GM12875 (cell line): Measurements from ENCODE around the gene UGT1A4.

Experiments used
- H3K4me3 ChIP-seq: one replicate; pipeline ENCODE4 v1.5.1; 2011; ENCODE audit warnings: low read depth, low read length, control low read depth
- TF ChIP-seq, protein P1 (sequence below): IDR thresholded peaks from 2 replicates; pipeline ENCODE4 v1.5.1; 2011; ENCODE audit warnings: low read depth, mild to moderate bottlenecking, control low read depth, inconsistent platforms, low read length, moderate library complexity, borderline replicate concordance; ENCODE audit not compliant: insufficient read depth

The UGT1A4 gene

DNA sequence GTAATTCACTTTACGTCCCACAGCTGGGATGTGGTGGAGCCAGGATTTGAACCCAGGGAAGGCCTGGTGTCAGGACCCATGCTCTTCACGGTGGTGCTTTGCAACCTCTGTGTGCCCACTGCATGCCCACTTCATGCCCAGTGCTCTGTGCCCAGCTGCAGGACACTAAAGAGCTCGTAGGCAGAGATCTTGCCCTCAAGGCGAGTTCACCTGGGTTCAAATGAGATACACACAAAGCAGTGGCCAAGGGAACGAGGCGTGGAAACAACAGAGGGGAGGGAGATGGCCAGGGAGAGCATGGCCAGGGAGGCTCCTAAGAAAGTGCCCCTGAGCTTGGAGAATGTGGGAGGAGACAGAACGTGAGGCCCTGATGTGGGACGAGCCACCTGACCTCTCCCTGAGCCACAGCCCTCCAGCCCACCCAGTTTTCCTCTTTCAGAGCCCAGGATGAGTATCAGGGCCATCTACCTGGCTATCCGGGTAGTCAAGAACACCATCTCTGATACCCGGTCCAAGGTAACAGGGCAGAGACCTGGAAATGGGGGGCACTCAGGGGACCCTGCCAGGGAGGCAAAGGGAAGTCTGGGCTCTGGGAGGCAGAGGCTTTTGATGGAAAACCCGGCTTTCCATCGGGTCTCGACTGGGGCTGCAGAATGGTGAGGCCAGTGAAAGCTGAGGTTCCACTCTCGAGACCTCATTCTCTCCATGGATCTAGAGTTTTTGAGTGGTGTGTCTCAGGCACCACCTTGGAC lies 80.0 kb downstream of the UGT1A4 start:
- TF ChIP-seq, protein P1, sequence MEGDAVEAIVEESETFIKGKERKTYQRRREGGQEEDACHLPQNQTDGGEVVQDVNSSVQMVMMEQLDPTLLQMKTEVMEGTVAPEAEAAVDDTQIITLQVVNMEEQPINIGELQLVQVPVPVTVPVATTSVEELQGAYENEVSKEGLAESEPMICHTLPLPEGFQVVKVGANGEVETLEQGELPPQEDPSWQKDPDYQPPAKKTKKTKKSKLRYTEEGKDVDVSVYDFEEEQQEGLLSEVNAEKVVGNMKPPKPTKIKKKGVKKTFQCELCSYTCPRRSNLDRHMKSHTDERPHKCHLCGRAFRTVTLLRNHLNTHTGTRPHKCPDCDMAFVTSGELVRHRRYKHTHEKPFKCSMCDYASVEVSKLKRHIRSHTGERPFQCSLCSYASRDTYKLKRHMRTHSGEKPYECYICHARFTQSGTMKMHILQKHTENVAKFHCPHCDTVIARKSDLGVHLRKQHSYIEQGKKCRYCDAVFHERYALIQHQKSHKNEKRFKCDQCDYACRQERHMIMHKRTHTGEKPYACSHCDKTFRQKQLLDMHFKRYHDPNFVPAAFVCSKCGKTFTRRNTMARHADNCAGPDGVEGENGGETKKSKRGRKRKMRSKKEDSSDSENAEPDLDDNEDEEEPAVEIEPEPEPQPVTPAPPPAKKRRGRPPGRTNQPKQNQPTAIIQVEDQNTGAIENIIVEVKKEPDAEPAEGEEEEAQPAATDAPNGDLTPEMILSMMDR = no peak

DNA sequence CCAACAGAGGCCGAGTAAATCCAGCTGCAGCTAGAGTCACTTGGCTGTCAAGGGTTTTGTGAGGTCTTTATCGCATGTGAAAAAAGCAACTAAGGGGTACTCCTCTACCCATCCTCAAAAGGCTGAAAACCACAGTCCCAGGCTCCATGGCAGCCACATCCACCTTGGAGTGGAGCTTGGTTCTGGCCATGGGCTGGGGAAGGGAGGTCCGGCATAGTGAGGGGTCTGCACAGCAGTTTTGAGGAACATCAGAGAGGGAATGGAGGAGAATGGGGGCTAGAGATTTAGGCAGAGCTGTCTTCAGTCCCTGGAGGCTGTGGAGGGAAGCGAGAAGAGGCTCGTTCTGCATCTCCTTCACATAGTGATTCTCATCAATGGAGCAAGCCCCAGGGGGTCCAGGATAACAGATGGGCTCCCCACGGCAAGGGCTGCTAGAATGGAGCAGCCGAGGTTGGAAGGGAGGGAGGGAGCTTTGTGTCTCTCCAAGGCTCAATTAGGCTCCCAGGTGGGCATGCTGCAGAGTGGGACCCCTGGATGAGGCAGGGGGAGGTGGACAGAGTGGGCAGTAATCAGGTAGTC lies 80.6 kb downstream of the UGT1A4 start:
- TF ChIP-seq, protein P1 = no peak
- no peak overlapping the region for H3K4me3 ChIP-seq

More for the DNA sequence above, 80.0 kb downstream of the UGT1A4 start:
- H3K4me3 ChIP-seq = no peak overlapping the region

DNA sequence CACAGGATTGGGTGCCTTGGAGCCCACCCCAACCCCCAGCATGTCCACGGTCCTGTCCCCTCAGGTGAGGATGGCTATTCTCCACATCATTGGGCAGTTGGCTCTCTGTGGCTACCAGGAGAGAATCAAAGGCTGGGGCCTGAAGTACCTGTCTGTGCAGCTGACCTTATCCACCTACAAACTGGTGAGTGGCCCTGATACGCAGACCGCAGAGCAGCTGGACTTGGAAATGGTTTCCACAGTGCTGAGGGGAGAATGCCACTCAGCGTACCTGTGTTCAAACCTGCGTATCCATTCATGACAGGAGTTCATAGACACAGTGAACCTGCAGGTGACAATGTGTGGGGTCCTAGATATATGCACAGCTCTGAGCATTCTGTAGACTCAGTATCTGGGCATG lies 81.2 kb downstream of the UGT1A4 start:
- TF ChIP-seq, protein P1 = no peak
- H3K4me3 ChIP-seq = no peak overlapping the region

DNA sequence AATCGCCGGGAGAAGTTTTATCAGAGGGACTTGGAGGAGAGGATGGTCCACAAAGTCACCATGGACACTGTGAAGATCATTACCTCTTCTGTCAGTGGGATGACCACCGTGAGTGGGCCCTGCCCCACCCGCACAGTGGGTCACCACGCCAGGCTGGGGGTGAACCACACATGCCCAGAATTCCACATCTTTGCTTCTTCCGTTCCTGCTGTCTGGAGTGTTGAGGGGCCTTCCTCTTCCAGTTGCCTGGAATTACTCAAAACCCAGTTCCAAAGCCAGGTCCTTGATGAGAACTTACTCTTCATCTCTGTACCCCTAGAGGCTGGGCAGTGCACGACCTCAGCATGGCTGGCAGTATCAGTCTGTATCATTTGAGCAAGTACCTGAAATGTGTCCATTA lies 81.7 kb downstream of the UGT1A4 start:
- TF ChIP-seq, protein P1 = no peak
- no peak overlapping the region for H3K4me3 ChIP-seq

DNA sequence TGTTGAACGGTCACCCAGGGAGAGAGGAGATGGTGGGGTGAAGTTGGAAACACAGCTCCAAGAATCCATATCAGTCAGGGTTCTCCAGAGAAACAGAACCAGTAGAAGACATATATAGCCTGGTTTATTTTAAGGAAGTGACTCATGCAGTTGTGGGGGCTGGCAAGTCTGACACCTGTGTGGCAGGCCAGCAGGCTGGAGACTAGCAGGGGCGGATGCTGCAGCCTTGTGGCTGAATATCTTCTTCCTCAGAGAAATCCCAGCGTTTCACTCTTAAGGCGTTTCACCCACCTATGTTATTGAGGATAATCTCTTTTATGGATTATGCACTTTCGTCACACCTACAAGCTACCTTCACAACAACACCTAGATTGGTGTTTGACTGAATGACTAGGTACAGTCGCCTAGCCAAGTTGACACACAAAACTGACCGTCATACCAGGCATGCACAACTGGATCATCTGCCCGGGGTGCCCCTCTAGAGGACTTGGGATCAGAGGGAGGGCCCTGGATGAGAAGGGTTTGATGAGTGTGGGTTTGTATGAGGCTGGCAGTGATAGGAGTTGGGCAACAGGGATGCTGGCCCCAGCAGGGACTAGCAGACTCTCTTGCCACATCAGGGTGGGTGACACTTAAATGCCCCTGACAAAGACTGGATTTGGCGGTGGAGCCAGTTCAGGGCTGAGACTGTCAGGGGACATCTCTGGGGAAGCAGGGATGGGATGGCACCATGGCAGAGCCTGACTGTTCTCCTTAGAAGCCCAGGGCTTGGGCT lies 83.0 kb downstream of the UGT1A4 start:
- TF ChIP-seq, protein P1 = no peak
- H3K4me3 ChIP-seq = no peak overlapping the region

DNA sequence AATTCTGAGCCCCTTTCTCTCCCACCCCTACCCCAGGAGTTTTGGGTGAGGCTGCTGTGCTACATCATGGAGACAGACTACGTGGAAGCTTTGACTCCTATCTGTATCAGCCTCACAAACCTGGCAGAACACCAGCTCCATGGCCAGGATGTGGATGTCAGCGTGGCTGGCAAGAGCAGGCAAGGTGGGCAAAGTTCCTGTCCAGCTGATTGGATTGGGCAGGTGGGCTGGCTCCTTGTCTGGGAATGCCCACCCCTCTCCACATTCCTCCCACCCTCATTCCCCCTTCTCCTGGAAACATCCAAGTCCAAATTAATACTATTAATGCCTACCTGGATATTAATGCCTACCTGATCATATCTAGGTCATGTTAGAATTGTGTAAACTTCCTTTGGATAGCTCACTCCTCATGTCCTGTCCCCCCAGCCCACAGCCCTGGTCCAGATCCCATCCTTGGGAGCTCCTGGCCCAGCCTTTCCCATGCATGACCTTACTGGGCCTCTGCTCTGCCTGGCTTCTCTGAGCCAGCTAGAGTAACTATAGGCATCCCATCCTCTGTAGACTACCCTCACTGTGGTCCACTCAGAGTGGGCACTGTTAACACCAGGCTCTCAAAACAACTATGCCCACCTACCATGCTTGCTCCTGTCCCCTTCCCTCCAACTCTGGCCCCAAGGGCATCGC lies 83.7 kb downstream of the UGT1A4 start:
- no peak overlapping the region for H3K4me3 ChIP-seq
- TF ChIP-seq, protein P1 = no peak
